UCSD-AML1 (cell line): ENCODE results near the gene PIGW.

Source experiments
- DNase-seq: peaks from one replicate; lab custom pipeline; 2025; ENCODE audit not compliant: unreplicated experiment; lab: John Stamatoyannopoulos, UW

PIGW gene

GRCh38 chr17:36545077-36545464, 10.3 kb downstream of the PIGW start:
- no peak for DNase-seq

GRCh38 chr17:36545465-36546417, 11.0 kb downstream of the PIGW start:
- DNase-seq: peak; percentile 97

DNA sequence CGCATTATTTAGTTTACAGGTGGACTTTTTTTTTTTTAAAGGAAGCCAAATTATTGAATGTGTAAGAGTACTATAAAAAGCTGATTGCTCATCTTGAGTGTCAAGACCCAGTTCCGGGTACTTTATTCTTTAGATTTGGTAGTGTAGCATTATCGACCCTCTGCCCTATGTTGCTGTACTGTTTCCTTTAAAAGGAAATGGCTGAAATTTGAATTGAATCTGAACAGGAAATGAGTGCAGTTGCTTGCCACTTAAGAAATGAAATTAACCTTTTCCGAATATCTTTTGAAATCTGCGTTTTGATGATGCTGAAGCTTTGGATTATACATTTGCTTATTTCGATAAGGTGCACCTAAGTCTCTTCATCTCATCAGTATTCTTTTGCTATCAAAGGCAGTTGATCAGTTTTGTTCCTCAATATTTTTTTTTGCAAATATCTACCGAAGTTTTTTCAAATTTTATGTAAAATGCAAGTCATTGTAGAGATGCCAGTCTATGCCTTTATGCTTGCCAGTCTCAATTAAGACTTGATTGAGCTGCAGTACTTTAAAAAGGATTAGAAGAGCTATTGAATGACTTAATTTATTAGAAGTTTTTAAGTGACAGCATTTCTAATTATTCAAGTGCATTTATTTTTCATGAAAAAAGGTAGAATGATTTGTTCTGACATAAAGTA, 11.8 kb downstream of the PIGW start:
- no peak for DNase-seq

DNA sequence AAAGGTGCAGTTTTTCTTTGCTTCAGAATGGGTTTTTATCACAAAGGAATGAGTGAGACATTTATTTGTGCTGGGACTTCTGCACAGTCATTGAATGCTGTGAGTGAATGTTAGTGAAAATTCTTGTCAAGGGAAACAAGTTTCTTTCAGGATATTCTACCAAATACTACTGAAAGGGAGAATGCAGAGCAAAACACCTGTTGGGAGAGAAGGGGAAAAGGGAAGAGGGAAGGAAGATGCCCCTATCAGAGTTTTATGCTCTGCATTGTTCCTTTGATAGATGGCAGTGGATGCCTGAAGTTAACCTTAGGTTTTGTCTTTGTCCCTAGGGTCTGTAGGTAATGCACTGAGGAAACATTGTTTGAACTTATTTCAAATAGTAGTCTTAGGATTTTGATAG, 13.0 kb downstream of the PIGW start:
- no peak for DNase-seq

DNA sequence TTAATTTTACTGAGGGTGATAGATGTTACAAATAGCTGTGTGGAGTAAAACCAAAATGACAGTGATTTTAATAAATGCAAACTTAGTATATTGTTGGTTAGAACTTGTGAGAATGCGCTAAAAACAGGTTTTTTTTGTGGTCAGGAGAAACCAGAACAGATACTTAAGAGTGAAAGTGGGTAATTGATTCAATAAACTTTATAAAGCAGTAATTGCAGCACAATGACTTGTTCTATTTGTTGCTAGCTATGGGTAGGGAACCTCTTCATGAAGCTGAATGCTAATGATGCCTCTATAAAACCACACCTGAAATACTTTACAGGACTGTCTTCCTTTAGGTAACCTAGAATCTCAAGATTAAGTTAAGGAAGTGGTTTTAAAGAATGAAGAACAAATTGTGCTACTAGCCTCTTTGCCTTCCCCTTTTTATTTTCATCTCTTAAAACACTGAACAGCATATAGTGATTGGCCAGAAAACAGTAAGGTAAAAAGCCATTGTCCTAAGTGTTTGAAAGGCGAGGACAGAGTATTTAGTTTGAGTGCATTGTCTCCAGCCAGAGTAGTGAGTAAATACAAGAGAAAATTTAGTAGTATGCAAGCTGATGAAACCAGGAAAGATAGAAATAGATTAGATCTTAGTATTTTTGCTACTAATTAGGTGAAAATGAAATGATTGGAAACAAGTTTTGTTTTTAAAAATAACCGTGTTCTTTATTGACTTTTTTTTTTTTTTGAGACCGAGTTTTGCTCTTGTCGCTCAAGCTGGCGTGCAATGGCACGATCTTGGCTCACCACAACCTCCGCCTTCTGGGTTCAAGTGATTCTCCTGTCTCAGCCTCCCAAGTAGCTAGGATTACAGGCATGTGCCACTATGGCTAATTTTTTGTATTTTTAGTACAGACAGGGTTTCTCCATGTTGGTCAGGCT, 16.0 kb downstream of the PIGW start:
- no peak for DNase-seq

DNA sequence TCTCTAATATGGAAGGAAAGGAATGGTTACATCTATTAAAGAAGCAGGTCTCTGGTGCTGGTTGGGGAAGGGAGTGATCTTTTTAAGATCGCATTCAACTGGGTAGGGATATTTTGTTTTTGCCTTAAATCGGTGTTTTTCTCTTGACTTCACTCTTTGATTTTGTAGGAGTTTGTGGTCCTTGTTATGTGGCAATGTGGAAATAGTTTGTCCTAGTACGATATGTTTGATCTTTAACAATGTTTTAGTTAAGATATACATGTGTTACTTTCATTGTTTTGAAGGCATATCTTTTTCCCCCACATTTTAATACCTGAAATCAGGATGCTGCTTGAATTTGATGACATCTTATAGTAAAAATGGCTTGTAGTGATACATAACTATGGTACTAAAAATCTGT, 18.7 kb downstream of the PIGW start:
- DNase-seq: no peak

DNA sequence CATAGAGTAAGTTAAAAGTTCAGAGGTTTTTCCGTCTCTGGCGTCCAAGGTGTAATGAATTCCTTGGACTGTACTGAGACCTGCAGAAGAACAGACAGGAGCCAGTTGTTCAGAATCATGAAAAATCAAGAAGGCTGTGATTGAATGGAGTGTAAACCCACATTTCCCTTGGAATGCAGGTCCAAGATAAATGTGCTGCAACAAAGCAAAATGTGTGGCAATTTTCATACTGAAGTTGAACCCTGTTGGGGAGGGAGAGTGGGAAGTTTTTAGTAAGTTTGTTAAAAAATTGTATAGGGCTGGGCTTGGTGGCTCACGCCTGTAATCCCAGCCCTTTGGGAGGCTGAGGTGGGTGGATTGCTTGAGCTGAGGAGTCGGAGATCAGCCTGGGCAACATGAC, 31.3 kb downstream of the PIGW start:
- no peak for DNase-seq

DNA sequence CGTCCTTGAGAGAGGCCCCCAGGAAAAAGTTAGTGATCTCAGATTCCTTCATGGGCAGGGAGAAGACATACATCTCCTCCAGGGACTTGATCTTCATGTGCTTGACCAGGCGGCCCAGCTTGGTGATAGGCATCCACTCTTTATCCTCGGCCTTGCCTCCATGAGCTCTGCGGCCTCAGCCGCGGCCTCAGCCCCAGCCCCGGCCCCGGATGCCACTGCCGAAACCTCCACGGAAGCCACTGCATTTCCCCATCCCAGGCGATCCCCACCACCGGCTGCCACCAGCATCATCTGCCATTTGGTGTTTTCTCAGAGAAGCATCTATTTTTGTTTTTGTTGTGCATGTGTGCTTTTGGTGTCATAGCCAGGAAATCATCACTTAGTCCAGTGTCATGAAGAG, 40.2 kb downstream of the PIGW start:
- no peak for DNase-seq

DNA sequence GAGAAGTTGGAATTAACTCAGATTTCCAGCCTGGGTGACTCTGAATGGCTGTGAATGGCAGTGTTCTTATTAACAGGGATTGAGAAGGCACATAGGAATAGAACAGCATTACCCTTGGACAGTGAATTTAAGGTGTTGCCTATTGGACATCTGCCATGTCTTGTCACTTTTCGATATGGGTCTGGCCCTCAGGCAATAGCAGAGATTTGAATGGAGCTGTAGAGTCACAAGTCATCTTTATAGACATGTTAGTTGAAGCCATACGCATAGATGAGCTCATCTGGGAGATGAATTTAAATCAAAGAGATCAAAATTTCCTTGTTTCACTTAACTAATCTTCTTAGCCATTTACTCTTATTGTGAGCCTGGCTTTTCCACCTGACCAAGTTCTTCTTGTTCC, 42.0 kb downstream of the PIGW start:
- DNase-seq: no peak

- DNase-seq: no peak
Observed at GRCh38 chr17:36578671-36579070, 43.9 kb downstream of the PIGW start.

DNA sequence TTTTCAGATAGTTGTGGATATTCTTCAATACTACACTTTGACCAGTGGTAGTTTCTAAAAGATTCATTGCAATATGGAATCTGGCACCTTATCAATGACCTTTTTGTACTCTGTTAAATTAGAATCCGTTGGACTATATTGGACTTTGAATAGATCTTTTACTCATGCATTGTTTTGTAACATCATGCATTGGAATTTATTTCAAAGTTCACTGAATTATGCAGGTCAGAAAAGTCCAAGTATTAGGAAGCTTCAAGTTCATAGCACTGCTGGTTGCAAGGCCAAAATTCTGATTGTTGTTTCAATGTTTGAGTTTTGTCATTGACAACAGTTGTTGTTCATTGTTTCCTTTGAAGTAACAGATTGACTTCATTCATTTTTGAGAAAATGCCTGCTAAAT, 49.0 kb downstream of the PIGW start:
- no peak for DNase-seq

DNA sequence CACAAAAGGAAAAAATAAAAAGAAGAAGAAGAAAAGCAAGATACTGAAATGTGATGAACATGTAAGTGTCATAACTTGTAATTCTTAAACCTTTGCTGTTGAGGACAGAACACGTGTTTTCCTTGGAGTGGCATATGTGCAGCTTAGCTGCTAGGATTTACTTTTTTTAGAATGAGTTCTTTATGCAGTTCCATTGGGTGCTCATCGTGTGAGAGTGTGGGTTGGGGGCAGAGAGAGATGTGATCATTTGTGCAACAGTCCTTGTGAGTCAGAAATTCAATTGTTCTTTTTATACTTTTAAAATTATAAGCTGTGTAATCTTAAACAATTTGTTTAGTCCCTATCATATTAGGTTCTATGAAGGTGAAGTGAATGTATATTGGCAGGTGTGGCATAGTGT, 51.4 kb downstream of the PIGW start:
- no peak for DNase-seq
